Tibial nerve (tissue), 4 donors: ENCODE data around the gene AMFR.

ENCODE experiments used
- CTCF ChIP-seq, 5 experiments: fragments of 200-600 bp in 3 of 5; fragments of 450-650 bp in 2 of 5; sonication (generic) in 3 of 5; IDR thresholded peaks; one replicate each; pipeline ENCODE4 v1.5.1; 2016 to 2019; ENCODE audit warnings: antibody characterized with exemption in 5 of 5, mild to moderate bottlenecking in 3 of 5, moderate library complexity in 2 of 5
- EP300 ChIP-seq, 2 donors: sonication (generic); formaldehyde crosslinking; IDR thresholded peaks; one replicate each; pipeline ENCODE4 v1.6.1; 2017; ENCODE audit warnings: antibody characterized with exemption in 2 of 2, mild to moderate bottlenecking in 1 of 2
- POLR2A ChIP-seq, 2 donors: fragments of 450-650 bp; IDR thresholded peaks; one replicate each; pipeline ENCODE4 v1.6.1; 2017; ENCODE audit warnings: antibody characterized with exemption in 2 of 2, mild to moderate bottlenecking in 2 of 2, moderate library complexity in 2 of 2

- TF ChIP-seq CTCF (IDR thresholded peaks at IDR 0.05) (no peak), POLR2A (IDR thresholded peaks at IDR 0.05) (no peak), EP300 (IDR thresholded peaks at IDR 0.05) (no peak)
Observed at GRCh38 chr16:56320056-56320455, 105.3 kb downstream of the AMFR start.
